GM12801 (cell line): ENCODE measurements around the gene WNK2.

Experiments used
- TF ChIP-seq, protein P1 (sequence below): IDR thresholded peaks from one replicate; pipeline ENCODE4 v1.5.1; 2011; ENCODE audit warnings: control low read depth; ENCODE audit not compliant: insufficient read length; ENCODE audit errors: extremely low read depth

WNK2 gene

DNA sequence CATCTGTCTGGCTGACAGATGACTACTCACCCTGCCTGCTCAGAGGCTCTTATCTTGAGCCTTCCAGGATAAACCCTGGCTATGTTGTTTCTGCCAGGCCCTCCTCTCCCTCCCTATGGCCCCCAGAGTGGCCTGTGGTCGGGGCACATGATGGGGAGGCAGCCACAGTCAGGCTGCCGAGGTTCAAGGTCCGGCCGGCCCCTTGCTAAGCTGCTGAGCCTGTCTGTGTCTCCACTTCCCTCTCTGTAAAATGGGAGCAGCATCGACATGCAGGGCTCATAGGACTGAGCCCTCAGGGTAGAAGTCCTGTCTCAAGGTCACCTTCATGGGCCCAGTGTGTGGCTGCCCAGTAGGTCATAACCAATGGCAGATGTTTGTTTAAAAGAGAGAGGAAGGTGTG lies 28.5 kb downstream of the WNK2 start:
- TF ChIP-seq, protein P1, sequence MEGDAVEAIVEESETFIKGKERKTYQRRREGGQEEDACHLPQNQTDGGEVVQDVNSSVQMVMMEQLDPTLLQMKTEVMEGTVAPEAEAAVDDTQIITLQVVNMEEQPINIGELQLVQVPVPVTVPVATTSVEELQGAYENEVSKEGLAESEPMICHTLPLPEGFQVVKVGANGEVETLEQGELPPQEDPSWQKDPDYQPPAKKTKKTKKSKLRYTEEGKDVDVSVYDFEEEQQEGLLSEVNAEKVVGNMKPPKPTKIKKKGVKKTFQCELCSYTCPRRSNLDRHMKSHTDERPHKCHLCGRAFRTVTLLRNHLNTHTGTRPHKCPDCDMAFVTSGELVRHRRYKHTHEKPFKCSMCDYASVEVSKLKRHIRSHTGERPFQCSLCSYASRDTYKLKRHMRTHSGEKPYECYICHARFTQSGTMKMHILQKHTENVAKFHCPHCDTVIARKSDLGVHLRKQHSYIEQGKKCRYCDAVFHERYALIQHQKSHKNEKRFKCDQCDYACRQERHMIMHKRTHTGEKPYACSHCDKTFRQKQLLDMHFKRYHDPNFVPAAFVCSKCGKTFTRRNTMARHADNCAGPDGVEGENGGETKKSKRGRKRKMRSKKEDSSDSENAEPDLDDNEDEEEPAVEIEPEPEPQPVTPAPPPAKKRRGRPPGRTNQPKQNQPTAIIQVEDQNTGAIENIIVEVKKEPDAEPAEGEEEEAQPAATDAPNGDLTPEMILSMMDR, result no peak

GRCh38 chr9:93216073-93216365 lies 32.1 kb downstream of the WNK2 start:
- TF ChIP-seq, protein P1, result no peak

DNA sequence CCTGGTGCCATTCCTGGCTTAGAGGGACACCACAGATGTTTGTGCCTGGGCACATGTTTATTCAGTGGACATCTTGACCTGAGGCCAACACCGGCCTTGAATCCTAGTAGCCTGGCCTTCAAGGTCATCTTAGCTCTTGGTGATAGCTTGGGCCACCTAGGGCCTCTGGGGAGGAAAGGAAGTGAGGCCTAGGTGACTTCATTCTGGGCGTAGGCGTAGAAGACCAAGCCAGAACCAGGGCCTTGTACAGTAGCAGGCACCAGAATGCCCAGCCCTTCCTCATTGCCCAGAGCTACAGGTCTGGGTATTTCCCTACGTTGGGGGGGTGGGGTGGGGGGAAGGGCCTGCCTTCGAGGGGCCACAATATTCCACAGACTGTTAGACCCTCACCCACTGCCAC lies 33.8 kb downstream of the WNK2 start:
- TF ChIP-seq, protein P1, result no peak

DNA sequence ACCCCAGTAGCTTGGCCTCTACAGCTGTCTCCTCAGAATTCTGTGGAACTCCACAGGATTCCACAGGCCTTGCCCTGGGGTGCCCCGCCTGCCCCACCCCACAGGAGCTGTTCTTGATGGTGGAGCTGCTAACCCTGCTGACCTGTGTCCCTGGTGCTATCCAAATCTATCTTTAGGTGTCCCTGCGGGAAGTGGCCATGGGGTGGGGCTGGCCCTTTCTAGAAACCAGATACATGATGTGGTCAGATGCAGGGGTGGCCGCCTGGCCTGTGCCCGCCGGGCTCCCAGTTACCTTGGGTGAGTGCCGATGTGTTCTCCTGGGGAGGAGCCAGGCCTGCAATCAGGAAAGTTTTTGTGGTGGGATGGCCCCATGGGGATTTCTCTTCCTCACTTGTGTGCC lies 34.2 kb downstream of the WNK2 start:
- TF ChIP-seq, protein P1, result no peak

GRCh38 chr9:93218671-93219420 lies 34.9 kb downstream of the WNK2 start:
- TF ChIP-seq, protein P1, result no peak

DNA sequence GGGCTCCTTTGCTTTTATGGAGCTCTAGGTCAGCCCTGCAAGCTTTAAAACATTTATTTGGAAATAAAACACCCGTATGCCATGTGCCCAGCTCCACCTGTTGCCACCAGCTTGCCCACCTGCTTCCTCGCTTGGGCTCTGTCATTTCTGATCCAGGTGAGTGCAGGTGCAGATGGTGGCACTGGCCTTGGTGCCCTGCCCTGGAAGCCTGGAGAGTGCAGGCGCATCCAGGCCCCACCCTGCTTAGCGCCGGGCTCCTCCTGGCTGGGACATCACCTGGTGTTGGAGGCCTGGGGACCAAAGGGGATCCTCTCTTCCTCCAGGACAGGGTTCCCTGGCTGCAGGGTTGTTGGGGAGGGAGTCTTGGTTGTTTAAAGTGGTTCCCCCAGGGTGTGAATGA lies 35.8 kb downstream of the WNK2 start:
- TF ChIP-seq, protein P1, result no peak

DNA sequence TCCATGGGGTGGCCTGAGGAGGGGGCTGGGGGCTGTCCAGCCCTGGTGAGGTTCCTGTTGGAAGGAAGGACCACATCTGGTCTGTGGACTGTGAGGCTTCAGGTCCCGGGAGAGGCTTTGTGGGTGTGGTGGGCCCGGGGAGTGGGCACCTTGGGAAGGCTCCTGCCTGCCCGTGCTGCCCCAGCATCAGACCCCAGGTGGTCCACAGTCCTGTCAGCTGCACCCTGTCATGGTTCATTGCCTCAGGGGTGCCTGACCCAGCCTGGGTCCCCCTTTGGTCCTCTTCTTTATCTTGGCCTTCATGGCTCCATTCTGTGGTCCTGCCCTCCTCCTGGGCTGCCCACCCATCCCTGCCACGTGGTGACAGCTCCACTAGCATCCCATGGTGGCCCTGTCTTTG lies 36.7 kb downstream of the WNK2 start:
- TF ChIP-seq, protein P1, result no peak
